CD4-positive, alpha-beta memory T cell (primary cell): Measurements from ENCODE around the gene HDAC5. TPM values are rescaled to one million over a fixed set of nuclear protein-coding genes. Genes with fewer than 3 reads are reported as not detected.

ENCODE experiments used
- CTCF ChIA-PET: fragments of 350-600 bp; sonication (Branson Sonifier 250); formaldehyde crosslinking; loops from one replicate; lab custom pipeline; 2021; ENCODE audit warnings: inconsistent platforms; ENCODE audit not compliant: partially characterized antibody; lab: Charles Lee
- POLR2A ChIA-PET: fragments of 350-600 bp; sonication (Branson Sonifier 250); formaldehyde crosslinking; loops from one replicate; lab custom pipeline; 2021; ENCODE audit not compliant: partially characterized antibody; lab: Charles Lee
- DNase-seq, 5 donors: peaks; one replicate each; pipeline versions ENCODE4 v3.0.0 to v3.0.0-alpha.2; 2020 to 2022; ENCODE audit warnings: mixed read lengths in 1 of 5
- H3K27ac ChIP-seq: one replicate; pipeline ENCODE4 v1.7.0; 2013; ENCODE audit warnings: low read depth, low read length
- H3K27me3 ChIP-seq: 2 replicates; pipeline ENCODE4 v1.7.0; 2013; ENCODE audit warnings: mild to moderate bottlenecking, low read length, moderate library complexity; ENCODE audit not compliant: insufficient read depth
- H3K36me3 ChIP-seq: 2 replicates; pipeline ENCODE4 v1.7.0; 2013; ENCODE audit warnings: mild to moderate bottlenecking, low read length, moderate library complexity; ENCODE audit not compliant: insufficient read depth
- H3K4me1 ChIP-seq: 2 replicates; pipeline ENCODE4 v1.7.0; 2013; ENCODE audit warnings: mild to moderate bottlenecking, low read length, moderate library complexity; ENCODE audit not compliant: insufficient read depth
- H3K4me3 ChIP-seq, 2 donors: one replicate each; pipeline ENCODE4 v1.7.0; 2013; ENCODE audit warnings: low read length in 2 of 2, mild to moderate bottlenecking in 1 of 2
- H3K9me3 ChIP-seq, 2 donors: one replicate each; pipeline ENCODE4 v1.7.0; 2013; ENCODE audit warnings: low read length in 2 of 2, control low read depth in 1 of 2; ENCODE audit not compliant: control insufficient read depth in 1 of 2
- H3K27ac Mint-ChIP-seq, 7 donors: one replicate each; pipeline ENCODE4 v1.8.0; 2020 to 2021; ENCODE audit warnings: mixed read lengths in 7 of 7, mild to moderate bottlenecking in 6 of 7, inconsistent platforms in 3 of 7, moderate library complexity in 3 of 7
- H3K27me3 Mint-ChIP-seq, 2 donors: one replicate each; pipeline ENCODE4 v1.8.0; 2020 to 2021; ENCODE audit warnings: mixed read lengths in 2 of 2
- H3K36me3 Mint-ChIP-seq, 2 donors: one replicate each; pipeline ENCODE4 v1.8.0; 2020 to 2021; ENCODE audit warnings: mixed read lengths in 2 of 2, inconsistent platforms in 1 of 2, mild to moderate bottlenecking in 1 of 2
- H3K4me1 Mint-ChIP-seq, 4 donors: one replicate each; pipeline ENCODE4 v1.8.0; 2020 to 2021; ENCODE audit warnings: mixed read lengths in 4 of 4, mild to moderate bottlenecking in 1 of 4
- H3K4me3 Mint-ChIP-seq, 8 donors: one replicate each; pipeline ENCODE4 v1.8.0; 2020 to 2021; ENCODE audit warnings: mixed read lengths in 8 of 8, mild to moderate bottlenecking in 7 of 8, moderate library complexity in 6 of 8, inconsistent platforms in 3 of 8
- H3K9me3 Mint-ChIP-seq, 8 donors: one replicate each; pipeline ENCODE4 v1.8.0; 2020 to 2021; ENCODE audit warnings: mixed read lengths in 8 of 8, mild to moderate bottlenecking in 5 of 8, inconsistent platforms in 3 of 8, moderate library complexity in 1 of 8
- intact Hi-C: fragments of 100-400 bp; cut with micrococcal nuclease; formaldehyde crosslinking; loops from one replicate; pipeline ENCODE4 v1.15.1; 2023
- polyA plus RNA-seq, 2 donors: library from polyadenylated mRNA; unstranded; fragments of 300-500 nt; fragmentation: Illumina TruSeq; gene quantifications; one replicate each; pipeline ENCODE4 v1.2.3, GENCODE V29; 2021
- total RNA-seq, 2 experiments: library from RNA; stranded (reverse); gene quantifications; one replicate each; pipeline ENCODE4 v1.2.3, GENCODE V29; 2021

The HDAC5 gene
- 10 to 100 TPM; 71.4 to 74.2 TPM for total RNA-seq
- polyA plus RNA-seq: 10 to 100 TPM; 12.8 to 34.2 TPM

DNA sequence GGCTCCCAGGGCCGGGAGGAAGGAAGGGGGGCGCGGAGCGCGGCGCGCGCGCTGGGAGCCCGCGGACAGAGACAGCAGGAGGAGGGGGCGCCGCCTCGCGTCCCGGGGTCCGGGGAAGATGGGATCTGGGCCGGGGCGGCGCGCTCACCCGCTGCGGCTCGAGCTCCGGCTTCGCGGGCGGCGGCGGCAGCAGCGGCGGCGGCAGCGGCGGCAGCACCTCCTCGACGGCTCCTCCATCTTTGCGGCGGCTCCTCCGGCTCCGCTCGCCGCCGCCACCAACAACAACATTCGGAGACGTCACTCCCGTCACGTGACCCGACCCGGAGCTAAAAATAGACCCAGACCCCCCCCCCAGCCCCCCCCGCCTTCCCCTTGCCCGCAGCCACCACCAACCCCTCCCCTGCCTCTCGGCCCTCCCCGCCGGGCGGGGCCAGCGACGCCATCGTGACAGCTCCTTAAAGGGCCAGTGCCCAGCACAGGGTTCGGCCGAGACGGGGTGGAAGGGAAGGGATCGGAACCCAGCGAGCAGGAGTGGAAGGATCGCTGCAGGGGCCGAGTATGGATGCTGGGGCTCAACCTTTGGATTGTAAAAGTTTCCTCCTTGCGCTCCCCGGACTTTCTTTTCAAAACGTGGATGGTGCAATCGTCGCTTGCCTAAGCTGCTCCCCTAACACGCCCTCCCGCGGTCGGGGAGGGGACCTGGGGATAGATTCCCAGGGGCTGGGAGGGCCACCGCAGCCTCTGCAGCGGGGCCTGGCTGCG is at the start of gene HDAC5:
Gene HDAC5, minus strand, starts transcription at position 286 of the 762 bp plus-strand sequence. CDS start 6,126 bp downstream, outside the sequence.
- Mint-ChIP-seq H3K4me3 (peak within 1 kb of the TSS; percentile 94 to 98 (median 95)), H3K36me3 (peaks cover 0 to 11% of the 10 kb centered on the region in 2 donors), H3K9me3 (no peaks in the 10 kb centered on the region), H3K27me3 (no peaks in the 10 kb centered on the region), H3K4me1 (peaks cover 25 to 51% (median 38%) of the 10 kb centered on the region in 4 donors), H3K27ac (peak within 1 kb of the TSS; percentile 94 to 98 (median 97))
- Histone ChIP-seq H3K27me3 (no peaks in the 10 kb centered on the region), H3K4me1 (peaks cover 30% of the 10 kb centered on the region), H3K27ac (peak within 1 kb of the TSS; percentile 67), H3K4me3 (peak within 1 kb of the TSS; percentile 78 to 93), H3K36me3 (no peaks in the 10 kb centered on the region), H3K9me3 (no peaks in the 10 kb centered on the region)
- ChIA-PET CTCF (interaction anchor here (0.7 to 1.8 kb wide), 12 partner anchors 10 to 208 kb away, joined by 3 to 16 read pairs (median 4); partner anchors contain the start of gene HROB), POLR2A (interaction anchor here (0.7 to 3.0 kb wide), 32 partner anchors 9 to 763 kb away, joined by 3 to 29 read pairs (median 6); partner anchors contain the start of genes ATXN7L3, G6PC3, GRN and LSM12)
- DNase-seq: peak; percentile 93 to 95 (median 94)
- intact Hi-C loops: loop anchor here (1.0 to 10.0 kb wide), 9 partner anchors 18 to 841 kb away; partner anchors contain the start of genes C1QL1, HROB, LSM12 and PPY

- POLR2A ChIA-PET: interaction anchor here (0.9 to 1.7 kb wide), 4 partner anchors 12 to 155 kb away, joined by 3 to 12 read pairs (median 4); partner anchors contain the start of gene ATXN7L3
- no peak overlapping the region for H3K4me3 Mint-ChIP-seq
- H3K4me1 ChIP-seq: peaks cover 6% of the 10 kb centered on the region
- no peaks in the 10 kb centered on the region for H3K27me3 ChIP-seq
- peaks cover 0 to 8% of the 10 kb centered on the region in 2 donors for H3K36me3 Mint-ChIP-seq
- H3K4me3 ChIP-seq: no peak overlapping the region
- peak overlapping the region in 4 of 7 donors; percentile 21 to 83 (median 51) for H3K27ac Mint-ChIP-seq
- no peak for DNase-seq
- H3K36me3 ChIP-seq: no peaks in the 10 kb centered on the region
- H3K9me3 Mint-ChIP-seq: no peaks in the 10 kb centered on the region
- no peaks in the 10 kb centered on the region for H3K27me3 Mint-ChIP-seq
- intact Hi-C loops: no loop called here
- H3K27ac ChIP-seq: no peak overlapping the region
- CTCF ChIA-PET: interaction anchor here (1.1 to 1.3 kb wide), 2 partner anchors 38 to 228 kb away, joined by 3 to 5 read pairs; no protein-coding TSS in a partner anchor
- H3K4me1 Mint-ChIP-seq: peaks cover 5 to 16% (median 10%) of the 10 kb centered on the region in 4 donors
- H3K9me3 ChIP-seq: no peaks in the 10 kb centered on the region
Measured at GRCh38 chr17:44171931-44172455, 48.6 kb upstream of the HDAC5 start.

- H3K9me3 ChIP-seq: no peaks in the 10 kb centered on the region
- peaks cover 6% of the 10 kb centered on the region for H3K4me1 ChIP-seq
- H3K36me3 ChIP-seq: no peaks in the 10 kb centered on the region
- H3K9me3 Mint-ChIP-seq: no peaks in the 10 kb centered on the region
- intact Hi-C loops: no loop called here
- H3K4me1 Mint-ChIP-seq: peaks cover 5 to 16% (median 9%) of the 10 kb centered on the region in 4 donors
- no peaks in the 10 kb centered on the region for H3K27me3 ChIP-seq
- no peak within 1 kb of the TSS for H3K4me3 ChIP-seq
- H3K4me3 Mint-ChIP-seq: no peak within 1 kb of the TSS
- peaks cover 0 to 4% of the 10 kb centered on the region in 2 donors for H3K36me3 Mint-ChIP-seq
- POLR2A ChIA-PET: no interaction called here
- no peak for DNase-seq
- CTCF ChIA-PET: interaction anchor here (0.5 to 1.2 kb wide), 2 partner anchors 14 to 439 kb away, joined by 3 read pairs; no protein-coding TSS in a partner anchor
- H3K27me3 Mint-ChIP-seq: no peaks in the 10 kb centered on the region
- H3K27ac ChIP-seq: no peak within 1 kb of the TSS
- H3K27ac Mint-ChIP-seq: peak within 1 kb of the TSS in 2 of 7 donors; percentile 63 to 89
Measured at GRCh38 chr17:44170499-44171201, 47.2 kb upstream of the HDAC5 start, which contains the start of gene ASB16. TSS of gene ASB16 (plus strand) at chr17:44170704. CDS start at chr17:44170790, 86 bp downstream.

DNA sequence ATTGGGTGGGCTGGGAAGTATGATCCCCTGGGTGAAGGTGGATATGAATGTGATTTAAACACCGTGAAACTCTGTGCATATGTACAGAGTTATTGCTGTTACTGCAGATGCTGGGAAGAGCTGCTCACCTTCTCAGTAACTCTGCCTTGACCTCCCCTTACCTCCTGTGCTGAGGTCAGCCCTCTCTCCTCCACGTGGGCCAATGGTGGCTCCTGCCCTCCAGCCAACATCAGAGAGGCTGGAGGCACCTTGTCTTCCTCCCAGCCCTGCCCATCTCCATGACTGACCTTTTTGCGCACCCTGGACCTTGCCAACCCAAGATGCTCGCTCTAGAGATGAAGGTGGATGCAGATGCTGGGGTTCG is 46.7 kb upstream of the HDAC5 start:
- no peak for DNase-seq

DNA sequence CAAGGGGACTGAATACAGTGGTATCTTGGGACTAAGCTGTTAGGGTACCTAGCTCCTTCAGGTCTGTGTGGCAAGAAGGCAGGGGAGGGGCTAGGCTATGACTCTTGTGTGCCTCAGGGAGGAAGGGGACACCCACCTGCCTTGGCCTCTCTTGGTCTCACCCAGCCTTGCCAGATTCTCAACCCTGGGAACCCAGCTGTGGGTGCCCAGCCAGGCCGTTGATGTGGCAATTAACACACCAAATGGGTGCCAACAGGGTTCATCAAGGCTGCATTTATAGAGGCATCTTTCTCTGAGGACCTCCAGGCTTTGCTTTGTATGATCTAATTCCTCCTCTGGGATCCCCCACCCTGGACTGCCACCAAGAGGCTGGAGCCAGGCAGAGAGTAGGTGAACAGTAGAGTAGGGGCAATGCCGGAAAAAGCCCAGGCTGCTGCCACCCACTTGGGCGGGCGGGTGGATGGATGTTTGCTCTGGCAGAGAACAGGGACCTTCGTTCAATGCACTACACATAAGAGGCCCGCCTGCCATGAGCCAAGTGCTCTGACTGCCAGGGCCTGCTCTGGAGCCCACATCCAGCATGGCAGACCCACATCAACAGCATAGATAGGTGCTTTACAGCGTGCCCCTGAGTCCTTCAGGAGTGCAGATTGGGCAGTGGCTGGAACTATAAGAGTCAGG is 43.9 kb upstream of the HDAC5 start:
- Histone ChIP-seq H3K9me3 (no peaks in the 10 kb centered on the region), H3K36me3 (no peaks in the 10 kb centered on the region), H3K4me3 (no peak overlapping the region), H3K27me3 (no peaks in the 10 kb centered on the region), H3K4me1 (peaks cover 6% of the 10 kb centered on the region), H3K27ac (no peak overlapping the region)
- ChIA-PET POLR2A (no interaction called here), CTCF (interaction anchor here (1.1 to 1.5 kb wide), 6 partner anchors 8 to 287 kb away, joined by 3 to 7 read pairs (median 4); no protein-coding TSS in a partner anchor)
- Mint-ChIP-seq H3K4me3 (no peak overlapping the region), H3K36me3 (no peaks in the 10 kb centered on the region), H3K27me3 (no peaks in the 10 kb centered on the region), H3K27ac (peak overlapping the region in 2 of 7 donors; percentile 19 to 29), H3K4me1 (peaks cover 5 to 16% (median 9%) of the 10 kb centered on the region in 4 donors), H3K9me3 (no peaks in the 10 kb centered on the region)
- intact Hi-C loops: no loop called here
- DNase-seq: no peak

More for the DNA sequence above, 46.7 kb upstream of the HDAC5 start:
- Mint-ChIP-seq H3K9me3 (no peaks in the 10 kb centered on the region), H3K4me1 (peaks cover 5 to 16% (median 9%) of the 10 kb centered on the region in 4 donors), H3K4me3 (no peak overlapping the region), H3K36me3 (no peaks in the 10 kb centered on the region), H3K27me3 (no peaks in the 10 kb centered on the region), H3K27ac (peak overlapping the region in 2 of 7 donors; percentile 63 to 89)
- no peaks in the 10 kb centered on the region for H3K36me3 ChIP-seq
- peaks cover 6% of the 10 kb centered on the region for H3K4me1 ChIP-seq
- ChIA-PET POLR2A (no interaction called here), CTCF (interaction anchor here (0.6 to 1.2 kb wide), 2 partner anchors 15 to 376 kb away, joined by 3 to 4 read pairs; no protein-coding TSS in a partner anchor)
- H3K4me3 ChIP-seq: no peak overlapping the region
- H3K27me3 ChIP-seq: no peaks in the 10 kb centered on the region
- H3K27ac ChIP-seq: no peak overlapping the region
- no peaks in the 10 kb centered on the region for H3K9me3 ChIP-seq
- intact Hi-C loops: no loop called here

DNA sequence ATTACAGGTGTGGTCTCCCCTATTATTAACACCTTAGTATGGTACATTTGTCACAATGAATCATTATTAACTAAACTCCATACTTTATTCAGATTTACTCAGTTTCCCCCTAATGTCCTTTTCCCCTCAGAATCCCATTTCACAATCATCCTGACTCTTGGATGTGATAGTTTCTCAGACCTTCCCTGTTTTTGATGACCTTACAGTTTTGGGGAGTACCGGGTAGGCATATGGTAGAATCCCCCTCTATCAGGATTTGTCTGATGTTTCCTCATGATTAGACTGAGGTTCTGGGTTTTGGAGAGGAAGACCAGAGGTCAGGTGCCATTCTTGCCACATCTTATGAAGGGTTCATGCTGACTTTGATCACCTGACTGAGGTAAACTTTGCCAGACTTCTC is 41.0 kb upstream of the HDAC5 start:
- no peaks in the 10 kb centered on the region for H3K36me3 Mint-ChIP-seq
- CTCF ChIA-PET: interaction anchor here (0.6 to 1.0 kb wide), 2 partner anchors 43 to 45 kb away, joined by 3 read pairs; no protein-coding TSS in a partner anchor

More for the DNA sequence above, 41.0 kb upstream of the HDAC5 start:
- intact Hi-C loops: no loop called here
- H3K4me1 Mint-ChIP-seq: peaks cover 7 to 16% (median 12%) of the 10 kb centered on the region in 4 donors
- H3K27me3 Mint-ChIP-seq: no peaks in the 10 kb centered on the region
- H3K36me3 ChIP-seq: no peaks in the 10 kb centered on the region
- H3K4me1 ChIP-seq: peaks cover 11% of the 10 kb centered on the region
- no peak overlapping the region for H3K4me3 ChIP-seq
- no peak overlapping the region for H3K27ac ChIP-seq
- H3K27ac Mint-ChIP-seq: no peak overlapping the region
- no peaks in the 10 kb centered on the region for H3K9me3 Mint-ChIP-seq
- DNase-seq: no peak
- H3K9me3 ChIP-seq: no peaks in the 10 kb centered on the region
- POLR2A ChIA-PET: no interaction called here
- no peak overlapping the region for H3K4me3 Mint-ChIP-seq
- no peaks in the 10 kb centered on the region for H3K27me3 ChIP-seq
